Putamen (tissue), 1 donor: ENCODE data around the gene AASS.
"Not testable (repeated sequence)": the region's sequence is repeated elsewhere in the genome, so short reads cannot be mapped to it uniquely, and the experiment has no call there.

Source experiments
- DNase-seq: peaks from one replicate; pipeline ENCODE4 v3.0.0-alpha.2; 2016; ENCODE audit warnings: low spot score

Gene AASS

DNA sequence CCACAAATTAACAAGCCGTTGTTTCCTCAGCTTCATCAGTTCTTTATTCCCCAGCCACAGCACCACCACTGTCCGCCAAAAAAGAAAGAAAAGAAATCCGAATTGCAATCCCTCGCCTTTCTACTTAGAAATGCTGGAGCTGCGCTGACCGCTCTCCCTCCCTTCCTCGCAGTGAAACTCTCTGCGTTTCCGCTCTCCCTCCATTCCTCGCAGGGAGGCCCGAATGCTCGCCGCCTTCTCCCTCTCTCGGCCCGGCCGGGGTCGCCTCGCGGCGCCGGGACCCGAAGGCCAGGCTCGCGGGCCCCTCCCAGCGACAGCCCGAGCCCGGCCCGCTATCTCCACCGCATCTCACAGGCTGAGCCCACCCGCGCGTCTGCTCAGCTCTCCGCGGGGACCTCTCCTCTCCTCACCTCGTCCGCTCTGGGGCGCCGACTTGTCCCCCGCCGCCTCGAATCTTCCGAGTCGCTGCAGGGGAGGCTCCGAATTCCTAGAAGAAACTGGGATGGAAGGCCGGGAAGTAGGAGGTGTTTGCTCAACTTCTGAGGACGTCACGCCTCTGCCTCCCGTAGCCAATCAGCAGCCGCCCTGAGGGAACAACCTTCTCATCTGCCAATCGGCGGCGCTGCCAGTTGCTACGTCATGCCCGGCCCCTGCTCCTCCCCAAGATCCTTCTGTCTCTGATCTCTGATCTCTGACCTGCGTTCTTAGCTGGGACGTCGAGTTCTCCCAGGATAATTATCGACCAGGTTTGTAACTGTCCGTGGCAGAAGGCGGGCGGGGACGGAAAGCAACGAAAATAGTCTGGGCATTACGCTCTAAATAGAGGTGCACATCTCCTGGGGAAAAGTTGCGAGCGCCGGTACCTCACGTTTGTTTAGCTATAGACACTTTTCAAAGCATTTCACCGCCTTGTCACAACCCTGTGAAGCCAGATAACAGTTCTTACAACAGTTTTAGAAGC is at the start of gene AASS:
AASS (minus strand) TSS at position 499 of the 961 bp plus-strand sequence. CDS start 10,523 bp downstream, outside the sequence.
- peak; percentile 98 for DNase-seq

DNA sequence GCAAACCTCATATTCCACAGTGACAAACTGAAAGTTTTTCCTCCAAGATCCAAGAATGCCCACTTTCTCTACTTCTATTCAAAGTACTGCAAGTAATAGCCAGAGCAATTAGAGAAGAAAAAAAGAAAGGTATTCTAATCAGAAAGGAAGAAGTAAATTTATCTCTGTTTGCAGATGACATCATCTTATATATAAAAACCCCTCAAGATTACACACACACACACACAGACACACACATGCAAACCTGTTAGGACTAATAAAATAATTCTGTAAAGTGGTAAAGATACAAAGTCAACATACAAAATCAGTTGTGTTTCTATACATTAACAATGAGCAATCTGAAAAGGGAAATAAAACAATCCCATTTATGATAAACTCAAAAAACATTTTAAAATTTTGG is 44.7 kb upstream of the AASS start:
- no peak for DNase-seq

DNA sequence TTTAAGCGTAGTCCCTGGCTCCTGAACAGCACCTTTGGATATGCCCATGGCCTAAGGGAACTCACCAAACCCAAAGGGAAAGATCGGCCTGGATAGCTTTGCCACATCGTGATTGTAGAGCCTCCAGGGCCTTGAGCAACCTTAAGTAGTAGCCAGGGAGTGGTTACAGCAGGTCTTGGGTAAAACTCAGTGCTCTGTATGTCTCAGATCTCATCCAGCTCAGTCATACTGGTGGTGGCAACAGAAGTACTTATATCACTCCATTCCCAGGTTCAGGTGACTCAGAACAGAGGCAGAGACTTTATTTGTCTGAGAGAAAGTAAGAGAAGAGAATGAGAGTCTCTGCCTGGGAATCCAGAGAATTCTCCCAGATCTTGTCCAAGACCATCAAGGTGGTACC is 39.1 kb upstream of the AASS start:
- DNase-seq: no peak

DNA sequence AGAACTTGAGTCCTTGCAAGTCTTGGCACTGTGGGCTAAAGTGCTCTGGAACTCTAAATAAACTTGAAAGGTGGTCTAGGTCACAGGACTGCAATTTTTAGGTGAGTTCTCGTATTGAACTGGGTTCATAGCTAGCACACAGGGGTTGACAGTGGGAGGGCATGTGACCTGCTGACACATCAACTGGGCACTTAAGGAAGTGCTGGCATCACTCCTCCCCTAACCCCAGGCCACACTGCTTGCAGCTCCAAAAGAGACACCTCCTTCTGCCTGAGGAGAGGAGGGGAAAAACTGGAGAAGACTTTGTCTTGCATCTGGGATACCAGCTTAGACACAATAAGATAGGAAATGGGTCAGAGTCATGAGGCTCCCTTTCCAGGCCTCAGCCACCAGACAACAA is 38.0 kb upstream of the AASS start:
- no peak for DNase-seq

DNA sequence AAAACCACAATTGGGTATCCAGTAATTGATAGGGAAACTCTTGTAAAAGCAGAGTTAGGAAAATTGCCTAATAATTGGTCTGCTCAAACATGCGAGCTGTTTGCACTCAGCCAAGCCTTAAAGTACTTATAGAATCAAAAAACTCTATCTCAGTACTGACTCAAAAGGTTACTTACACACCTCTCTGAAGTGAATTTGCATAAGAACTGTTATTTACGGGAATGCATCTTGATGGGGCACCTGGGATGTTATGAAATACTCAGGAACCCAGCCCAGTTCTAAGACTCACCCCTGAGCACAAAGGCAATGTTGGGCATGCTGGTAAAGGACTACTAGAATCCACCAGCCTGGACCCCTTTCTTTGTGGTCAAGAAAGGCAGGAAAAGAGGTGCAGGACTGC is 28.1 kb upstream of the AASS start:
- DNase-seq: not testable (repeated sequence)

DNA sequence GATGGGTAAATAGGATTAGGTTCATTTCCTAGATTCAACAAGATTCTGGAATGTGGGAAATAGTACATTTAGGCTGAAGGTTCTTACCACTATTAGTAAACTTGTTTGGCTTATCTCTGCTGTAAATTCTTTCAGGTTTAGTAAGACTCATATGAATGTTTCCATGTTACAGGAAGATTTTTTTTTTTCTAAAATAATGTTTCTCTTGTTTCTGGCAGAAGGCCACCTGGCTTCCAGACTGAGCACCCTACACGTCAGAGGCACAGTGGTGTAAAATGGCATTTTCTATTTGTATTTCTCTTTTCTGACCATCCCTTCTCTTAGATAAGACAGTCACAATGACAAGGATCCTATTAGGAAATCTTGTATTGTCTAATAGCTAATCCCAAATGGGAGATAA is 22.7 kb upstream of the AASS start:
- DNase-seq: no peak

DNA sequence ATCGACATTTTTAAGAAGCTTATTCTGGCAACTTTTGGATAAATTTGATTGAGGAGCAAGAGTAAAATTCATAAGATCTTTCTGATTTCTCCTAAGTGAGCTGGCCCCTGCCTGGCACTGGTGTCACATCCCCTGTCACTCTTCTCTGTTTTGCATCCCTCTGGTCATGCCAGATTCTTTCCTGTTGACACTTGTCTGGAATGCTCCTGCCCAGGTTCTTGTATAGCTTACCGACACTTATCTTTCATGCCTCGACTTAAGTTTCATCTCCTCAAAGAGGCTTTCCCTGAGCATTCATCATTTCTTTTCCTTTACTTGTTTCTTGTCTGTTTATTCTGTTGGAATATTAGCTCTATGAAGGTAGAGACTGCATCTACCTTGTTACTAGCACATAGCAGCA is 22.2 kb upstream of the AASS start:
- DNase-seq: no peak

DNA sequence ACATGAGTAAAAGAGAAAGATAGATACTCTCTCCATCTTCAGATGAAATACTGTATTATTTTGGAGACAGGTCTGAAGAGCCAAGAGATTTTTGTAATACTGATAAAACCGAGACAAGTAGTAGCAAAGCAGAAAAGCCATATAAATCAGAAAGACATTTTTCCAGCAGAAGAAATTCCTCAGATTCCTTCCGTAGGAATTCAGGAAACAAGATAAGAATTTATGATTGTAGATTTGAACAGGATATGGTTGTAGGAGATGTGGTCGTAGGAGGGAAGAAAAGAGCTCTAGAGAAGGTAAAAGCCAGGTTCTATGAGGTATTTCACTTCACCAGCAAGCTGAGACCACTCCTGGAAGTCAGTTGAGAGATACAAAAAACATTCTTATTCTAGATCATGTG is 17.6 kb upstream of the AASS start:
- DNase-seq: no peak

DNA sequence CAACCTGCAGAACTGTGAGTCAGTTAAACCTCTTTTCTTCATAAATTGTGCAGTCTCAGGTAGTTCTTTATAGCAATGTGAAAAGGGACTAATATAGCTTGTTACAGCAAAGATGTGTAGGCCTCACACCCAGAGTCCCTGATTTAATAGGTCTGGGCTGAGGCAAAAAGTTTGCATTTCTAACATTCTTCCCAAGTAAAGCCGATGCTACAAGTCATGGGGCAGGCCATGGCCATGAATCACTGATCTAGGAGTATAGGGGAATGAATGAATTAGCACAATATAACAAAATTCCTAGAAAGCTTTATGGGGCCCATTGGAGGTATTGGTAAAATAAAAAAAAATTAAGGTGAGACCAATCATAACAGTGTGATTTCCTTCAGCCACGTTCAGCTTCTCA is 11.5 kb upstream of the AASS start:
- no peak for DNase-seq

DNA sequence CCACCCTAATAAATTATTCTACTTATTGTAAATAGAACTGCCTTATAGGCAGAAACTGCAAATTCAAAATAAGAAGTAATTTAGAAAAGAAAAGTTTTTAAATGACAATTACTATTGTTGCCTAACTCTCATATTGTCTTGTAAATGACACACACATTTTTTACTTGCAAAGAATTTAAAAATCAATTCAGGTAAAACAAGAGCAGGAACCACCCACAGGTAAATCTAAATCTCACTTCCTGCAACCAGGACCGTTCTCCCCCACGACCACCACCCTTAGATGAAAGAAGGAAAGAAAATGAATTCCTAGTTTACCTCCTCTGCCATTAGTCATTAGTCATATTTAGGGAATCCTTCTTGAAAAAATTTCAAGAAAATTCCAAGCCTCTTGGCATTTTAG is 4.8 kb upstream of the AASS start:
- DNase-seq: no peak

DNA sequence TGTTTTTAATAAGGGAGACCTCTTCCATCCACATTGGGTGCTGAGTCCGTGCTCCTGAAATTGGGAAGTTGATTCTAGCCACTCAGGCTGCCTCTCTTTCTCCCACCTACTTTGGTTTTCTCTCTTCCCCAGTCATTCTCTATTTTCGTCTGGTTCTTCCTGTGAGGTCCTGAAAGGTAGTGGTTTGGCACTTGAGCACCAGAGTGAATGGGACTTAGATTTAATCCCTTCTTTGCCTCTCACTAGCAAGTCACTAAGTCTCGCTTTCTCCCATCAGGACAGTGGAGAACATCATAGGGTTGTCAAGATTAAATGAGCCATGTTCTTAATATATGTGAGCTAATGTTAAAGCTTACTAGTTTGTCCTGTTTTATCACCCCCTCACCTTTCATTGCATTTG is 4.0 kb upstream of the AASS start:
- no peak for DNase-seq

DNA sequence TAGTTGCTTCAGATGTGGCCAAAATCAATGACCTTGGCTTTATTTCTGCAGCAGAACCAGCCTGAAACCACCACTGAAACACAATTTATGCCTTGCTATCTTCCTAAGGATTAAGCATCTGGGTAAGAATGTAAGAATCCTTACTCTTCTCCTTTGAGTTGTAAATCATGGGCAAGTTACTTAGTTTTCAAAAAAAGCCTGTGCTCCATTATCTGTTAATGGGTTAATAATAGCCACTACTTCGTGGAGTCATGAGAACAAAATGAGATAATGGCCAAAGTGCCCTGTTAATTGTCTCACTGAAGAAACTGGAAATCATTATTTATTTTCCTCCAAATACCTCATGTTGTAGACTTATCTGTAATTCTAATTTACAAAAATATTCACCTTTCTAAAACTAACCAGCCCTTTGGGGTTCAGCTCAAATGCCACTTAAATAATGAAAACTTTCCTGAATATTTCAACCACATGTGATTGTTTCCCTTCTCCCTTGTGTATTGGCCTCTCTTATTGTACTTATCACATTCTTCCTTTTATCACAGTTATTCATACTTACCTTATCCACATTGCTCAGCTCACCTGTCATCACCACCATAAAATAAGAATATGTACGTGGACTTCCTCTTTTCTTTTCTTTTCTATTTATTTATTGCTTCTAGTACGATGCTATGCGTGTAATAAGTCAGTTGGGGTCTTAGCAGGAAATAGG is 2.0 kb upstream of the AASS start:
- no peak for DNase-seq

DNA sequence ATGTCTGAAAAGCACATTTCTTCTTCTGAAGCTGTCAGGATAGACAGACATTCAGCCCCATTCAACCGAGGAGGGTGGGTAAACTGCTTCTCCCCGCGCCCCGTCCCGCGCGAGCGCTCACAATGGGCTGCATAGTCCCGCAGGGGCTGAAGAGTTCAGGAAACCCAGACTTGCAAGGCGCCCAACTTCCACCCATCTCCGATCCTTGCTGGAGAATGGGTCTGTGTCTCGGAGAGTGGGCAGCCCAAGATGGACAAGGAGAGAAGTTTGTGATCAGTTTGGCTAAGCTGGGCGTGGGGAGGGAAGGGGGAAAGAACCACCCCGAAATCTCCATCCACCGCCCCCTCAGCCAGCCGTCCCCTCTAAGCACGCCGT is 686 bp downstream of the AASS start:
- peak; percentile 7 for DNase-seq

DNA sequence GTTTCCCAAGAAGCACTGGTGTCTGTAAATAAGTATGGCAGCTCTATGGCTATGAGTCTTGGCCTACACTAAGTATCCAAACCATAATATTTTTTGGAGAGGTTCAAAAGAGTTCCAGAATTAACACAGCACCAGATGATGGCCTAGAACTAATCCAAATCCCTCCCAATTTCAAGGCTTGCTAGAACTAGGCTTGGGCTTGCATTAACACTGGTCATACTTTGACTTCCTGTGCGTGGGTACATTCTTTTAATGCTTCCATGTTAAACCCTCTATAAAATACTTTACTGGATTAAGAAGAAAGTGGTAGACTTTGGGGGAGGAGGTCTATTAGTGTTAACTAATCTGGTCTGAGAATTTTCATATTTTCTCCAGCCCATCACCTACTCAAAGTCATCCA is 3.1 kb downstream of the AASS start:
- no peak for DNase-seq

DNA sequence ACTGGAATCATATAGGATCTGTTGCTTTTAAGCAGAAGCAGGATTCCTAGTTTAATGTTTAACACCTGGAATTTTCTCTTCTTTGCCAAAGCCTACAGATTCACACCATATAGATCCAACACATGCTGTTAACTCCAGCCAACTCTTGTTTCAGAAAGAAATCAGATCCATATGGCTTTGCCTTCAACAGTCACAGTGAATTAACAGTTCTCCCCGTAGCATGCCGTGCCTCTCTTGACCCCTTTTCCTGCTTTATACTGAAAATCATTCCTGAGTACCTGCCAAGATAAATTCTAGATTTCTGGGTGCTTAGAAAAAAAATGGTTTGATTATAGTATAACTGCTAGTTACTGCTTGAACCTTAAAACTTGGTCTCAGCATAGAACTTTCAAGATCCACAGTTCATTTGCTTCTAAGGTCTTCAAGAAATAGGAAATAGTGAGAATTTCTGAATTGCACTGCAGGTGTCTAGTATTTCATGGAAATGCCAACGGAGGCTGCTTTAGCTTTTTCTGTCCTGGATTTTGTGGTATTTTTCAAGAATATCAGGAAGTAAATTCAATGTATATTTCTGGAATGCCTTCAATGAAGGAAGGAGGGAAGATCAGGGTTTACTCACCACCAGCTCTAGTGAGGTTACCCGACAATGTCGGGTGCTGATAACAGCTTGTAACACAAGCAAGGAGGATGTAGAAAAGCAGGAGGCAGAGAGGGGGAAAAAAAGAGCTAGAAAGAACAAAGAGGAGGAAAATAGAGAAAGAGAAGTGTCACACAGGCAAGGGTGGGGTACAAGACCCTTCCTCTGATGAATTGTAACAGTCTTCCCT is 6.6 kb downstream of the AASS start:
- no peak for DNase-seq

DNA sequence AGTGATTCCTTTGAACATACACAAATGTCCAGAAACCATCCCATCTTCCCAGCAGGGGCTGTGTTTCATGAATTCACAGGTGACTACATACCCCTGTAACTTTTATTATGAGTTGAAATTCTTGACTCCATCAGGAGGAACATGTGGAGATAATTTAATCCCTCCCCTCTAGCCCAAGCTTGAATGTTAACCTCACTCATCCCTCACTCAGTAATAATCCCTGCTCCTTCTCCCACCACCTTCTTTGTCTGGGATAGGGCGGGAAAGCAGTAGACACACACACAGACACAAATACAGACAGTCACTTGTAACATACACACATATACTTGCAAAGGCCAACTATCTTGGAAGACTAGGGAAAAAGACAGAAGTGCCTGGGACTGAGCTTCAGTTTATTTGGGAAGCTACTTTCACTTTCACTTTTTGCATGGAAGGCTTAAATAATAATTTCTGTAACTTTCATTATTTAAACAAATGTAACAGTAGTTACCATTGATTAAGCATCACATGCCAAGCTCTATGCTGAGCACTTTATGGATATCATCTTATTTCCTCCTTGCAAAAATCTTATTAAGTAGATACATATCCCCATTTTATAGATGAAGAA is 7.3 kb downstream of the AASS start:
- no peak for DNase-seq

DNA sequence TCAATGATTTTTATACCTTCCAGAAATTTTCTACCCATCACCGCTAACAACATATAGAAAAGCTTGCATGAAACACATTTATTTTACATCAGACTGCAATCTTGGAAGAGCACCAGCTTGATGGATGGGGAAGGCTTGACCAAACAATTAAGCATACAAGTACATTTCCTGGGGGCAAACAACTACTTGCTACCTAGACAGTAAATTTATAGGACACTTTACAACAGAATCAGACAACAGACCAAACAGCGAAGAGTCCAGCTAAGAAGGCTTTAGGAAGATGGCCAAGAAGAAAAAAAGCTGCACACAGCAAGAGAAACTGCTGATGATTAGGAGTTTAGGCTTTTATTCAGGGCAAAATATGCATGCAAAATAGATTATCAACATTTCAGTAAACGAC is 8.0 kb downstream of the AASS start:
- DNase-seq: no peak

DNA sequence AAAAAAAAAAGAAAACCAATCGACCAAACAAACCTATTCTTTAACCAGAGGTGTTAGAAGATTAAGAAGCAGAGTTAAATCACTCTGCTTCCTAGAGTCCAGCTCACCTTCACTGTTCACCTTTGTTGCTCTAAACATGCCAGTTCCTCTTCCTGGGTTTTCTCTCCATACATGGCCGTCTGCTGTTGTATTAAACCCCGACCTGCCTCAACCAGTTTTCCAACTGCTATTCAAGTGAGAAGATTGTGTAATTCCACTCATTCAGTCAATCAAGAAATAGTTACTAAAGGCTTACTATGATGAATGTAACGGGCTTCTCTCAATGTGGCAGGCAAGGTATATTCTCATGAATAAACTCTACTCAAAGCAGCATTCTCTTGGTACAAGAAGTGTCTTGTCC is 8.8 kb downstream of the AASS start:
- no peak for DNase-seq

DNA sequence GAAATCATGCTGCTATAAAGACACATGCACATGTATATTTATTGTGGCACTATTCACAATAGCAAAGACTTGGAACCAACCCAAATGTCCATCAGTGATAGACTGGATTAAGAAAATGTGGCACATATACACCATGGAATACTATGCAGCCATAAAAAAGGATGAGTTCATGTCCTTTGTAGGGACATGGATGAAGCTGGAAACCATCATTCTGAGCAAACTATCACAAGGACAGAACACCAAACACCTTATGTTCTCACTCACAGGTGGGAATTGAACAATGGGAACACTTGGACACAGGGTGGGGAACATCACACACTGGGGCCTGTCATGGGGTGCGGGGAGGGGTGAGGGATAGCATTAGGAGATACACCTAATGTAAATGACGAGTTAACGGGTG is 9.3 kb downstream of the AASS start:
- DNase-seq: not testable (repeated sequence)

DNA sequence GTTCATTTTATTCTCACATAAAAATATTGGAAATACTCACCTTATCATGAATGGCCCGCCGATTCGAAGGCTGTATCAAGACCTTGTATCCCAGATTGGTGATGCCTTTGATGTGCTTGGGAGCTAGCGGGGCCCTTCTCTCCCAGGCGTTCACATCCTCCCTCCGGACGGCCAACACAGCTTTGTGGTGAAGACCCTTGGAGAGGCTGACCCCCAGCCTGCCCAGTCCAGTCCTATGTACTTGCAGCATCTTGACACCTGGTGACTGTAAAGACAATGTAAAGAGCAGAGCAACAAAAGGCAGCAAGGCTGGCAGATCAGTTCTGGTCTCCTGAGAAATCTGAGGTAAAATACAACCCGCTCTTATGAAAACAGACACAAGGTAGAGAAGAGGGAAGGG is 10.6 kb downstream of the AASS start:
- DNase-seq: no peak

DNA sequence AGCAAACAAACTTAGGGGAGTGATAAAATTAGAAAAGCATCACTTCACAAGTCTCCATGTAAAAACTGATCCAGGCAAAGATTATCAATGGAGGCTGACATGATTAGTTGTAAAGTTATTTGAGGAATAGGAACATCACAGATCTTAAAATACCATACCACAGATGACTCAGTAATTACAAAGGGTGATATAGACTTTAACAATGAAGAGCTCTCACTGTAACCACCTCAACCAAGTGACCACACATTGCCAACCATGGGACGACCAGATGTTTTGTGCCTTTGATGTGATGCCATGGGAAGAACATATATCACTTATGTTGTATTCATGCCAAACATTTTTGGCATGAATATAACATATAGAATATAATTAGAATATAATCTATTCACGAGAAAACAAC is 11.7 kb downstream of the AASS start:
- no peak for DNase-seq

DNA sequence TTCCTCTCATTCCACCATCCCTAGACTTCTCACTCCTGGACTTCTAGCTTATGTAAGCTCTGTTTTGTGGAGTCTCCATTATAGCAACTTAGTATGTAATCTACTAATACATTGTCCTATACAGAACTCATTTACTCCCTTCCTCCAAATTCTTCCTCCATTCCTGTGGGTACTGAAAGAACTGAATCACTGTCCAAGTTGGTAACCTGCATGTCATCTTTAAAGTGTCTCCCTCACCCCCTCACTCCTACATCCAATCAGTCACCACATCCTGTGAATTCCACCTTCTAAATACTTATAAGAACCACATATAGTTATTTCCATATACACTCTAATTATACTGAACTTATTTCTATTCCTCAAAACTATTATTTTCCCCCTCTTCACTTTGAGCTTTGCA is 20.3 kb downstream of the AASS start:
- no peak for DNase-seq
